Activated T-helper 9 cell treated with anti-CD3 and anti-CD28 coated beads, Interleukin-2, amount 50 U/mL, for 16 hours (primary cell): ENCODE measurements around the gene PDLIM1.
"Not testable (repeated sequence)": the region's sequence is repeated elsewhere in the genome, so short reads cannot be mapped to it uniquely, and the experiment has no call there.

Source experiments
- DNase-seq: peaks from one replicate; pipeline ENCODE4 v3.0.0-alpha.2; 2020; ENCODE audit warnings: low read depth

PDLIM1 gene

DNA sequence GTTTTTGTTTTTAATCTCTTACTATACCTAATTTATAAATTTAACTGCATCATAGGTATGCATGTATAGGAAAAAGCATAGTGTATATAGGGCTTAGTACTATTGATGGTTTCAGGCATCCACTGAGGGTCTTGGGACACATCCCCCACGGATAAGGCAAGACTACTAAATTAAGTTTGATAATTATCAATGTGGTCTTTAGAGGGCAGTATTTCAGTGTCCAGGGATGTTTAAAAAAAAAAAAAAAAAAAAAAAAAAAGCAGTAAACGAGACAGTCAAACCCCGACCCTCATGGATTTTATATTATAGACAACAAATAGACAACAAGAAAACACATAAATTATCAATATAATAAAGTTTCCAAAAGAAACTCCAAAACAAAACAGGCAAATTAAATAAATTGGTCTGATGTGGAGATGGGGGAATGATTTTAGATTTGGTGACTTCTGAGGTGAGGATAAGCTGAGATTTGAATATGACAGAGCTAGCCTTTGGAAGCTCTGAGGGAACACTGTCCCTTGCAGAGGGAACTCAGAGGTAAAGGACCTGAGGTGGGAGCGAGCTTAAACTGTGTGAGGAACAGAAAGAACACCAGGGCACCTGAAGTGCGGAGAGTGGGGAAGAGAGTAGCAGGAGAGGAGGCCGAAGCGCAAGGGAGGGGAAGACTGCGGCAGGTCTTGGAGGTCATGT lies 82.0 kb downstream of the PDLIM1 start:
- no peak for DNase-seq

DNA sequence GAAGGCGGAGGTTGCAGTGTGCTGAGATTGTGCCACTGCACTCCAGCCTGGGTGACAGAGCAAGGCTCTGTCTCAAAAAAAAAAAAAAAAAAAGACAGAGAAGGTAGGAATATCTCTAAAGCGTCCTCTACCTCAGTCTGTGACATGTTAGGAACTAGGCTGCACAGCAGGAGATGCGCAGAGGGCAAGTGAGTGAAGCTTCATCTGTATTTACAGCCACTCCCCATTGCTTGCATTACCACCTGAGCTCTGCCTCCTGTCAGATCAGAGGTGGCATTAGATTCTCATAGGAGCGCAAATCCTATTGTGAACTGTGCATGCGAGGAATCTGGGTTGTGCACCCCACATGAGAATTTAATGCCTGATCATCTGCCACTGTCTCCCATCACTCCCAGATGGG lies 87.9 kb downstream of the PDLIM1 start:
- not testable (repeated sequence) for DNase-seq

DNA sequence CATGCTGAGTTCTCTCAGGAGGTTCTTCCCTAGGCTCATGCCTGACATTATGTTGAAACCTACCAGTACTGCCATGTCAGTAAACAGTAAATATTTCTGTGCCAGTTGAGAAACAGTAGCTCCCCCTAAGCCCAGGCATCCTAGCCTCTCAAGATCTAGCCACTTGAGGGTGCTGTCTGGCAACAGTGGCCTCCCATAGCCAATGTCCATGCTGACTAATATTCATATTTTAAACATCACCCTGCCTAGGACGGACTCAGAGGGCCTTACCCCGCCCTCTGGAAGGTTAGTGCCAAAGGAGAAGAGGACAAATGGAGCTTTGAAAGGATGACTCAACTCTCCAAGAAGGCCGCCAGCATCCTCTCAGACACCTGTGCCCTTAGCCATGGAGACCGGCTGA lies 89.1 kb downstream of the PDLIM1 start:
- no peak for DNase-seq

DNA sequence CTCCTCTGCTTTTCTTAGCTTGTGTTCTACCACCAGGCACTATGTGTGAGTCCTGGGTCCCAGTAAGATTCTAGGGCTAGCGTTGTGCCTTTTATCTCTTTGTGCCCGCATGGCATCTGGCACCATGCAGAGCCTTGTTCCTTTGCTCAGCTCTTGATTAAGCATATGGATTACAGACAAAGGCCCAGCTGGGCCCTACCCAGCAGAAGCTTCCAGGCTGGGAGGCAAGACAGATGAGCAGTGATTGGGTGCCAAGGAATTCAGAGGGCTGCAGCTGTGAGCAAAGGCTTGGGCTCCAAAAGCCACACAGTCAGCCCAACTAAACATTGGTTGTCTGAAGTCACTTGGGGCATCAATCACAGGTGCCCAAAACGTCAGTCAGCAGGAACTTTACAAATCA lies 94.8 kb downstream of the PDLIM1 start:
- DNase-seq: no peak

DNA sequence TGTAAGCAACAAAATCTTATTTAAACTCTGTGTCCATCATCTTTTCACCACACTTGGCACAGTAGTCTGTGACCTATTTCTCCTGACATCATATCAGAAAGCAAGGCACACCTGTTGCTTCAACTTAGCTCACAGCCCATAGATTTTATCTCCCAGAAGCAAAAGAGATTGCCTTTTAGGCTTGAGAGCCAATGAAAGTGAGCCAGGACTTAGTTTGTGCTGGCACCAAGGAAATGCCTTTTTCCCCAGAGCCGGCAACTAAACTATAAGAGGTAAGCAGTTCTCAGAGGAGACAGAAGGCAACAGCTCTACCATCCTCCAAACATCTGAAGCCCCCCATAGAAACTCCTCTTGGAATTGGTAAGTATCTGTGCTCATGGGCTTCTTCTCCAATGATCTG lies 96.9 kb downstream of the PDLIM1 start, which contains the start of gene ACSM6:
Gene ACSM6 (plus strand): TSS at position 295 of the 400 bp plus-strand sequence. CDS start 248 bp downstream, outside the sequence.
- DNase-seq: no peak

DNA sequence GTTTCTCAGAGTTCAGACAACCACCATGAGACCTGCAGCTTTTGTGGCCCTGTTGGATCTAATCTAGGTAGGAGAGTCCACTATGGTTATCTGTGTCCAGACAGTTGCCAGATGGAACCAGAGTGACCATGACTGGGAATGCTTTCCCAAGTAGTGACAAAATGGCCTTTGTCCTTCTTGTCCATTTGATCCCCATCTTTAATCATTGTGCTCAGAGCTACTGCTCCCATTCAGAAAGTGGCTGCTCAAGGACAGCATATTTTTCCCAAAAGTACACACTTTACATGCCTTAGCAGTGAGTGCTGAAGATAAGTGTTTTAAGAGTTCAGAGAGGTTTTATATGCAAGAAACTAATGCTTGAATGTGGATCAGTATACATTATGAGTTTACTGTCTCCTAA lies 102.2 kb downstream of the PDLIM1 start:
- DNase-seq: no peak

DNA sequence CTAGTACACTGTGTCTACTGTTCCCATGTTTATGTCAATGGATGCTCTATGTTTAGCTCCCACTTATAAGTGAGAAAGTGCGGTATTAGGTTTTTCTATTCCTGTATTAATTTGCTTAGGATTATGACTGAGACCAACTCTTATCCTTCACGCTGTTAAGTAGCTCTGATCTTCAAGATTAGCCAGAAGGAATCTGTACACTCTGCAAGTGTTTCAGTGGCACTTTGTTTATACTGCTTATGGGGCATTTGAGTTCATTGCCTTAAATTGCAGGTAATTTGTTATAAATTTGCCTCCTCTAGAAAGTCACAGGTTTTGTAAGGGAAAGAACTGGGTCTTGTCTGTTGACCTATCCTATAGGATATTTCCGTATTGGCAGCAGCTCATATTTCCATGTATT lies 103.2 kb downstream of the PDLIM1 start:
- DNase-seq: no peak
